GM19452 (cell line): ENCODE data around the gene GLI3.

ENCODE experiments used
- ATAC-seq: cut with Tn5 transposase; IDR thresholded peaks from one replicate; pipeline ENCODE4 v1.9.1; 2021; ENCODE audit not compliant: unreplicated experiment

The GLI3 gene

GRCh38 chr7:41975849-41976248 lies 261.2 kb downstream of the GLI3 start:
- no peak for ATAC-seq

GRCh38 chr7:41974870-41975557 lies 262.0 kb downstream of the GLI3 start:
- no peak for ATAC-seq

GRCh38 chr7:41973202-41973730 lies 263.7 kb downstream of the GLI3 start:
- no peak for ATAC-seq

GRCh38 chr7:41972776-41973175 lies 264.2 kb downstream of the GLI3 start:
- no peak for ATAC-seq

- ATAC-seq: no peak
These were observed 264.7 kb downstream of the GLI3 start for GRCh38 chr7:41972270-41972669.

- no peak for ATAC-seq
These were observed 265.3 kb downstream of the GLI3 start for GRCh38 chr7:41971640-41972187.

GRCh38 chr7:41970941-41971340 lies 266.1 kb downstream of the GLI3 start:
- ATAC-seq: no peak

- no peak for ATAC-seq
These were observed 267.4 kb downstream of the GLI3 start for GRCh38 chr7:41969561-41970105.

GRCh38 chr7:41967156-41967555 lies 269.9 kb downstream of the GLI3 start:
- ATAC-seq: no peak

- ATAC-seq: no peak
These were observed 271.0 kb downstream of the GLI3 start for GRCh38 chr7:41965951-41966505.

- ATAC-seq: no peak
These were observed 271.9 kb downstream of the GLI3 start for GRCh38 chr7:41964849-41965745.

GRCh38 chr7:41964183-41964753 lies 272.7 kb downstream of the GLI3 start:
- ATAC-seq: no peak

- ATAC-seq: no peak
These were observed 280.3 kb downstream of the GLI3 start for GRCh38 chr7:41956705-41957104.

GRCh38 chr7:41955893-41956675 lies 280.9 kb downstream of the GLI3 start:
- no peak for ATAC-seq

- ATAC-seq: no peak
These were observed 281.6 kb downstream of the GLI3 start for GRCh38 chr7:41955451-41955850.

- ATAC-seq: no peak
These were observed 282.0 kb downstream of the GLI3 start for GRCh38 chr7:41954976-41955375.

GRCh38 chr7:41948503-41948902 lies 288.5 kb downstream of the GLI3 start:
- ATAC-seq: no peak

GRCh38 chr7:41943094-41943577 lies 293.9 kb downstream of the GLI3 start:
- ATAC-seq: peak; percentile 91

- peak; percentile 22 for ATAC-seq
These were observed 294.4 kb downstream of the GLI3 start for GRCh38 chr7:41942468-41943093.
